ENCODE data around the gene PPP2R5C. TPM values are rescaled to one million over a fixed set of nuclear protein-coding genes. Genes with fewer than 3 reads are reported as not detected.
"Not testable (repeated sequence)": the region's sequence is repeated elsewhere in the genome, so short reads cannot be mapped to it uniquely, and the experiment has no call there.

The PPP2R5C gene
- total RNA-seq, 2 experiments from 2014 or later = 291 to 300 TPM

- peak; percentile 22 for DNase-seq
- H3K4me1 Mint-ChIP-seq = peaks cover 12% of the 10 kb centered on the region
- peak overlapping the region; percentile 52 for H3K4me3 Mint-ChIP-seq
- H3K27ac Mint-ChIP-seq = peak overlapping the region; percentile 57
- H3K27me3 Mint-ChIP-seq = peaks cover 13% of the 10 kb centered on the region
- CTCF ChIA-PET = interaction anchor here (1.0 kb wide), 1 partner anchor 11 kb away, joined by 3 read pairs; no protein-coding TSS in a partner anchor
- POLR2A ChIA-PET = interaction anchor here (0.5 kb wide), 1 partner anchor 48 kb away, joined by 3 read pairs; no protein-coding TSS in a partner anchor
- peaks cover 11% of the 10 kb centered on the region for H3K36me3 Mint-ChIP-seq (ENCODE audit: low read depth)
- H3K9me3 Mint-ChIP-seq = peaks cover 3% of the 10 kb centered on the region
Measured at GRCh38 chr14:101781240-101782061, 19.9 kb downstream of the PPP2R5C start.

DNA sequence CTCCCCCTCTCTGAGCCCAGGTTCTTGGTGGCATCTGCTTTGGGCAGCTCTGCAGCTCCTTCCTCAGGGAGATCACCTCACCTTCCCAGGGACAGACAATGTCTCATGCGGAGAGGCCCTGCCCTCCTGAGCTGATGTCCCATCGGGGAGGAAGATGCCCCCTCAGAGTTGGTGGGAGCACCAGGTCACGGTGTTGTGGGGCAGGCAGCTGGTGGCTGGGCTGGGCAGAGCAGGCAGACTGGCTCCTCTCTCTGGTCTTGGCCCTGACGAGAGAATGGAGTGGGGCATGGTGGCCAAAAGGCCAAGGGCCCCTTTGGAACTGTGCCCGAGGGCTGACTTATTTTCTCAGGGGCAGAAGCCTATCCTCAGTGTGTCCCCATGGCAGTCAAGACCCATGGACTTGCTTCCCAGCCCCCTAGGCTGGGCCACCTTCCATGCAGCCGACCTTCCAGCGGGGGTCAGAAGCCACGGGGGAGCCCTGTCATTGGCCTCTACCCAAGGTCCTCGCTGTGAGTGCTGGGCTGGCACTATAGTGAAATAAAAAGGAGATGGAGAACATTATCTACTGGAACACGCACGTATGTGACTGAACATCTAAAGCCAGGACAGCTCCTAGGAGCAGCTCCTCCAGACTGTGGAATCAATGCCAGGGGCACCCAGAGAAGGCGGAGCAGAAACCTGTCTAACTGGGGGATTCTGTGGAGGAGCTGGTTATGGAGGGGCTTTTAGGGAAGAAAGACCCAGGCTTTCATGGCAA is 21.9 kb downstream of the PPP2R5C start:
- CTCF ChIA-PET = interaction anchor here (0.7 to 2.0 kb wide), 3 partner anchors 10 to 50 kb away, joined by 3 to 8 read pairs (median 3); no protein-coding TSS in a partner anchor

DNA sequence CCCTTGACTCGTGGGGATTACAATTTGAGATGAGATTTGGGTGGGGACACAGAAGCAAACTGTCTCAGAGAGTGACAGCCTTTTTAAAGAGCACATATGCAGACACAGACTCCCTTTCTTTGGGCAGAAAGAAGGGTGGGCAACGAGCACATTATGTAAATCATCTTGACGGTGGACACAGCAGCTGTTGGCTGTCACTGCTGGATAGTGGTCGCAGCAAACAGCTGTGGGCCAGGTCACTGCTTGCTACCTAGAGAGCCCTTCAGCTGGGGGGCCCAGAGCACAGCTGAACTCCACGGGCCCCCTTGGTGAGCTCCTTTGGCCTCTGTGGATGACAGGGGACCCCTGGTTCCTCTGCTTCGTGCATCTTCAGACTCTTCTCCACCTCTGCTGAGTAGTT is 23.1 kb downstream of the PPP2R5C start:
- Mint-ChIP-seq H3K4me1 (peaks cover 10% of the 10 kb centered on the region), H3K4me3 (no peak overlapping the region), H3K9me3 (no peaks in the 10 kb centered on the region), H3K27me3 (peaks cover 7% of the 10 kb centered on the region), H3K27ac (no peak overlapping the region), H3K36me3 (ENCODE audit: low read depth) (no peaks in the 10 kb centered on the region)
- POLR2A ChIA-PET = no interaction called here
- DNase-seq = no peak
- CTCF ChIA-PET = interaction anchor here (0.8 to 2.0 kb wide), 4 partner anchors 8 to 24 kb away, joined by 3 to 8 read pairs (median 4); no protein-coding TSS in a partner anchor

More for the DNA sequence above, 21.9 kb downstream of the PPP2R5C start:
- DNase-seq = no peak
- H3K4me3 Mint-ChIP-seq = no peak overlapping the region
- peaks cover 10% of the 10 kb centered on the region for H3K4me1 Mint-ChIP-seq
- peak overlapping the region; percentile 22 for H3K27ac Mint-ChIP-seq
- H3K9me3 Mint-ChIP-seq = no peaks in the 10 kb centered on the region
- peaks cover under 1% of the 10 kb centered on the region for H3K36me3 Mint-ChIP-seq (ENCODE audit: low read depth)
- H3K27me3 Mint-ChIP-seq = peaks cover 11% of the 10 kb centered on the region
- POLR2A ChIA-PET = interaction anchor here (1.1 kb wide), 1 partner anchor 30 kb away, joined by 3 read pairs; no protein-coding TSS in a partner anchor

- Mint-ChIP-seq H3K36me3 (ENCODE audit: low read depth) (peaks cover 5% of the 10 kb centered on the region), H3K9me3 (no peaks in the 10 kb centered on the region), H3K4me1 (peaks cover 25% of the 10 kb centered on the region), H3K4me3 (no peak overlapping the region), H3K27ac (no peak overlapping the region), H3K27me3 (no peaks in the 10 kb centered on the region)
- CTCF ChIA-PET = no interaction called here
- DNase-seq = no peak
- POLR2A ChIA-PET = interaction anchor here (0.6 kb wide), 1 partner anchor 36 kb away, joined by 3 read pairs; no protein-coding TSS in a partner anchor
Measured at GRCh38 chr14:101788016-101788635, 26.6 kb downstream of the PPP2R5C start.

DNA sequence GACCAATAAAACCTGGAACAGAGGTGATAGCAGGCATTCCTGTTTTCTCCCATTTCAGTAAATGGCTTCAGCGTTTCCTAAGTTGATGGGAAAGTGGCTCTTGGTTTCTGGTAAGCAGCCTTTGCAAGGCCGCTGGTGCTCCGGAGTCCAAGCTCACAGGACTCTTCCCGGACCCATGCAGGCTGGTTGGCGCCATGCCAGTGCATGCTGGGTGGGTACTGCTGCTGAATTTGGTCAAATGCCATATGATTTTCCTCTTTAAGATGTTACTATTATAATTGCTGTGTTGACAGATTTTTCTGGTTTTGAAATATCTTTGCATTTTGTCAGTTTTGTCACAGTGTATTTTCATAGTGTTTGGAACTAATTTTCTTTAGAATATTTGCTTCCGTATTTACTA is 27.7 kb downstream of the PPP2R5C start:
- POLR2A ChIA-PET = no interaction called here

GRCh38 chr14:101790232-101790631 is 28.7 kb downstream of the PPP2R5C start:
- H3K36me3 Mint-ChIP-seq (ENCODE audit: low read depth) = peaks cover 10% of the 10 kb centered on the region
- DNase-seq = no peak
- no peaks in the 10 kb centered on the region for H3K27me3 Mint-ChIP-seq
- H3K9me3 Mint-ChIP-seq = peaks cover 7% of the 10 kb centered on the region
- CTCF ChIA-PET = interaction anchor here (1.2 to 1.4 kb wide), 3 partner anchors 19 to 83 kb away, joined by 3 to 6 read pairs (median 4); no protein-coding TSS in a partner anchor
- no peak overlapping the region for H3K4me3 Mint-ChIP-seq
- POLR2A ChIA-PET = interaction anchor here (0.6 kb wide), 1 partner anchor 19 kb away, joined by 4 read pairs; no protein-coding TSS in a partner anchor
- H3K27ac Mint-ChIP-seq = no peak overlapping the region
- H3K4me1 Mint-ChIP-seq = peaks cover 24% of the 10 kb centered on the region

More for the DNA sequence above, 27.7 kb downstream of the PPP2R5C start:
- CTCF ChIA-PET = interaction anchor here (0.6 kb wide), 1 partner anchor 15 kb away, joined by 3 read pairs; no protein-coding TSS in a partner anchor
- DNase-seq = no peak
- Mint-ChIP-seq H3K27ac (no peak overlapping the region), H3K36me3 (ENCODE audit: low read depth) (peaks cover 10% of the 10 kb centered on the region), H3K9me3 (peaks cover 7% of the 10 kb centered on the region), H3K27me3 (no peaks in the 10 kb centered on the region), H3K4me1 (peaks cover 24% of the 10 kb centered on the region), H3K4me3 (no peak overlapping the region)

DNA sequence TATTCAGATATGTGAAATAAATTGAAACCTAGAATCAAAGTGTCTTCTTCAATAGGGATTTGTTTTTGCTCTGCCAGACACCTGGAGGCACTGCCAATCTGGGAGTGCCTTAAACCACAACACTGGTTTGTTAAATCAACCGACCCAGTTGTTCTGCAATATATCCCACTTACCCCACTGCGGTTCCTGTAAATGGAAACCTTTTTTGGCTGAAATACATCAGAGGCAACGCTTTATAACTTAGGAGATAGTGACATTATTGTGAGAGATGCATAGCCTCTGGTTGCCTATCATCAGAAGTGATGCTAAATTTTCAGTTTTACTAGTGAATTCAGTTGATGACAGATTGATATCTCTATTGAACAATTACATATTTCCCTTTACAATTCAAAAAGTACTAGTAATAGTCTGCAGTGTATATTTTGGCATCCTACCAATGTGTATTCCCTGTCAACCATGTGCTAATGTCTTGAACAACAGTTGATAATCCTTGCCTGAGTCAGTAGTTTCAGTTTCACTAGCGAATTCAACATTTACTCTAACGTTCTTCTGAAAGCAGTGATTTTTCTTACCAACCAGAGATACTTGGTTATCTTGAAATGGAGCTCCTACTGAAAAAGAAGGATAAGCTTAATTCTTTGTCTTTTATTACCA is 30.5 kb downstream of the PPP2R5C start:
- ChIA-PET POLR2A (interaction anchor here (0.6 kb wide), 1 partner anchor 775 kb away, joined by 3 read pairs; no protein-coding TSS in a partner anchor), CTCF (interaction anchor here (1.0 to 2.2 kb wide), 8 partner anchors 8 to 85 kb away, joined by 3 to 9 read pairs (median 4); no protein-coding TSS in a partner anchor)
- DNase-seq = no peak
- H3K4me1 Mint-ChIP-seq = peaks cover 24% of the 10 kb centered on the region
- H3K36me3 Mint-ChIP-seq (ENCODE audit: low read depth) = peaks cover 10% of the 10 kb centered on the region
- H3K27ac Mint-ChIP-seq = peak overlapping the region; percentile 80
- H3K4me3 Mint-ChIP-seq = peak overlapping the region; percentile 48
- no peaks in the 10 kb centered on the region for H3K27me3 Mint-ChIP-seq
- peaks cover 7% of the 10 kb centered on the region for H3K9me3 Mint-ChIP-seq

GRCh38 chr14:101796016-101796415 is 34.5 kb downstream of the PPP2R5C start:
- DNase-seq = no peak
- Mint-ChIP-seq H3K36me3 (ENCODE audit: low read depth) (peaks cover 9% of the 10 kb centered on the region), H3K4me3 (no peak overlapping the region), H3K27me3 (no peaks in the 10 kb centered on the region), H3K27ac (no peak overlapping the region), H3K4me1 (peaks cover 17% of the 10 kb centered on the region), H3K9me3 (peaks cover 7% of the 10 kb centered on the region)
- POLR2A ChIA-PET = no interaction called here
- CTCF ChIA-PET = no interaction called here

GRCh38 chr14:101796479-101796878 is 35.0 kb downstream of the PPP2R5C start:
- Mint-ChIP-seq H3K9me3 (peaks cover 7% of the 10 kb centered on the region), H3K36me3 (ENCODE audit: low read depth) (peaks cover 9% of the 10 kb centered on the region), H3K4me3 (no peak overlapping the region), H3K27ac (no peak overlapping the region), H3K4me1 (peaks cover 16% of the 10 kb centered on the region), H3K27me3 (no peaks in the 10 kb centered on the region)
- DNase-seq = no peak
- CTCF ChIA-PET = no interaction called here
- POLR2A ChIA-PET = no interaction called here

GRCh38 chr14:101797856-101798255 is 36.3 kb downstream of the PPP2R5C start:
- Mint-ChIP-seq H3K27ac (no peak overlapping the region), H3K4me3 (no peak overlapping the region), H3K36me3 (ENCODE audit: low read depth) (peaks cover 6% of the 10 kb centered on the region), H3K9me3 (peaks cover 7% of the 10 kb centered on the region), H3K27me3 (no peaks in the 10 kb centered on the region), H3K4me1 (peaks cover 3% of the 10 kb centered on the region)
- ChIA-PET CTCF (no interaction called here), POLR2A (no interaction called here)
- DNase-seq = no peak

DNA sequence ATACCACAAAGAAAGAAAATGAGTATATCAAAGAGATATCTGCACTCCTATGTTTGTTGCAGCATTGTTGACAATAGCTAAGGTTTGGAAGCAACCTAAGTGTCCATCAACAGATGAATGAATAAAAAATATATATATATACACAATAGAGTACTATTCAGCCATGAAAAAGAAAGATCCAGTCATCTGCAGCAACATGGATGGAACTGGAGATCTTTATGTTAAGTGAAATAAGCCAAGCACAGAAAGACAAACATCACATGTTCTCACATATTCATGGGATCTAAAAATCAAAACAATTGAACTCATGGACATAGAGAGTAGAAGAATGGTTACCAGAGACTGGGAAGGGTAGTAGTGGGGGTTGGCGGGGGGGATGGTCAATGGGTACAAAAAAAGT is 42.9 kb downstream of the PPP2R5C start:
- CTCF ChIA-PET = interaction anchor here (1.7 kb wide), 1 partner anchor 11 kb away, joined by 3 read pairs; no protein-coding TSS in a partner anchor
- H3K36me3 Mint-ChIP-seq (ENCODE audit: low read depth); H3K4me3 Mint-ChIP-seq; H3K9me3 Mint-ChIP-seq; H3K27me3 Mint-ChIP-seq; DNase-seq; H3K27ac Mint-ChIP-seq: not testable (repeated sequence)
- POLR2A ChIA-PET = interaction anchor here (0.8 kb wide), 1 partner anchor 37 kb away, joined by 11 read pairs; no protein-coding TSS in a partner anchor
- peaks cover 13% of the 10 kb centered on the region for H3K4me1 Mint-ChIP-seq

- POLR2A ChIA-PET, DNase-seq, CTCF ChIA-PET, H3K27ac Mint-ChIP-seq, H3K9me3 Mint-ChIP-seq, H3K27me3 Mint-ChIP-seq, H3K4me3 Mint-ChIP-seq: not testable (repeated sequence)
- Mint-ChIP-seq H3K4me1 (peaks cover 19% of the 10 kb centered on the region), H3K36me3 (ENCODE audit: low read depth) (peaks cover 12% of the 10 kb centered on the region)
Measured at GRCh38 chr14:101806252-101806651, 44.7 kb downstream of the PPP2R5C start.
